Epithelial cell of proximal tubule (primary cell): Measurements from ENCODE around the gene PIP5KL1. TPM values are rescaled to one million over a fixed set of nuclear protein-coding genes. Genes with fewer than 3 reads are reported as not detected.

Source experiments
- DNase-seq: peaks from one replicate; pipeline ENCODE4 v3.0.0-alpha.2; 2011; ENCODE audit warnings: low read depth
- H3K4me3 ChIP-seq: 2 replicates; pipeline ENCODE4 v1.5.1; 2011; ENCODE audit warnings: low read depth, mild to moderate bottlenecking, low read length
- total RNA-seq: library from RNA; depleted of rRNA; stranded (reverse); fragments of >200 nt; gene quantifications from 2 replicates; pipeline ENCODE4 v1.2.3, GENCODE V29; 2015
- TF ChIP-seq, protein P1 (sequence below): conservative IDR thresholded peaks from 2 replicates; pipeline ENCODE4 v1.5.1; 2012; ENCODE audit warnings: low read depth, mild to moderate bottlenecking, low read length

The PIP5KL1 gene
- total RNA-seq, 1 donor from 2014 or later: 6.9 TPM

DNA sequence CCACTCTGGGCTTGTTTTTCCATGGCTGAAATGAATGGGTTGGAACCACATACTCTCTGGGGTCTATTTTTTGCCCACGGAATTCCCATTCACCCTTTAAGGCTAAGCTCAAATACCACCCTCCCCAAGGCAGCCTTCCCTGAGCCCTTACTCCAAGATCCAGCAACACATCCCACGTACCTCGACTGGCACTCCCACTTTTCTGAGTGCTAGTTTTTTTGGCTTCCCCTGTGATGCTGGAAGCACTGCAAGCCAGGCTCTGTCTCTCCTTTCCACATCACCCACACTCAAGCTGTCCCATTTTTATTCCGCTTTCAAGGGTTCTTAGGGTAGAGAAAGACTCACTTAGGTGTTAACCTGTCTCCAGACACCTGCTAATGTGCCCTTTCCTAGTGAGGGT is 37.2 kb downstream of the PIP5KL1 start:
- DNase-seq: no peak
- TF ChIP-seq, protein P1, sequence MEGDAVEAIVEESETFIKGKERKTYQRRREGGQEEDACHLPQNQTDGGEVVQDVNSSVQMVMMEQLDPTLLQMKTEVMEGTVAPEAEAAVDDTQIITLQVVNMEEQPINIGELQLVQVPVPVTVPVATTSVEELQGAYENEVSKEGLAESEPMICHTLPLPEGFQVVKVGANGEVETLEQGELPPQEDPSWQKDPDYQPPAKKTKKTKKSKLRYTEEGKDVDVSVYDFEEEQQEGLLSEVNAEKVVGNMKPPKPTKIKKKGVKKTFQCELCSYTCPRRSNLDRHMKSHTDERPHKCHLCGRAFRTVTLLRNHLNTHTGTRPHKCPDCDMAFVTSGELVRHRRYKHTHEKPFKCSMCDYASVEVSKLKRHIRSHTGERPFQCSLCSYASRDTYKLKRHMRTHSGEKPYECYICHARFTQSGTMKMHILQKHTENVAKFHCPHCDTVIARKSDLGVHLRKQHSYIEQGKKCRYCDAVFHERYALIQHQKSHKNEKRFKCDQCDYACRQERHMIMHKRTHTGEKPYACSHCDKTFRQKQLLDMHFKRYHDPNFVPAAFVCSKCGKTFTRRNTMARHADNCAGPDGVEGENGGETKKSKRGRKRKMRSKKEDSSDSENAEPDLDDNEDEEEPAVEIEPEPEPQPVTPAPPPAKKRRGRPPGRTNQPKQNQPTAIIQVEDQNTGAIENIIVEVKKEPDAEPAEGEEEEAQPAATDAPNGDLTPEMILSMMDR: no peak

DNA sequence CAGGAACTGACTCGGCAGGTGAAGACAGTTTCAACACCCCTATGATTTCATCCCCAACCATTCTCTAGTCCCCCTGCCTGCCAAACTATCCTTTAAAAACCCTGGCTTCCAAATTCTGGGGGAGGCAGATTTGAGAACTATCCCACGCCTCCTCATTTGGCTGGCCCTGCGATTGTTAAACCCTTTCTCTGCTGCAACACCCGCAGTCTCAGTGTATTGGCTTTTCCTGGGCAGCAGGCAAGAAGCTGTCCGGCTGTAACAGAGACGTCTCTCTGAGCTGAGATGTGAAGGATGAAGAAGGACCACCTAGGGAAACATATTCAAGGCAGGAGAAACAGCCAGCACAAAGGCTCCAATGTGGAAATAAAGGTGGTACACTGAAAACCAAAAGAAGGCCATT is 37.7 kb downstream of the PIP5KL1 start:
- TF ChIP-seq, protein P1: no peak
- no peak for DNase-seq

More for the DNA sequence above, 37.2 kb downstream of the PIP5KL1 start:
- H3K4me3 ChIP-seq: no peak overlapping the region

DNA sequence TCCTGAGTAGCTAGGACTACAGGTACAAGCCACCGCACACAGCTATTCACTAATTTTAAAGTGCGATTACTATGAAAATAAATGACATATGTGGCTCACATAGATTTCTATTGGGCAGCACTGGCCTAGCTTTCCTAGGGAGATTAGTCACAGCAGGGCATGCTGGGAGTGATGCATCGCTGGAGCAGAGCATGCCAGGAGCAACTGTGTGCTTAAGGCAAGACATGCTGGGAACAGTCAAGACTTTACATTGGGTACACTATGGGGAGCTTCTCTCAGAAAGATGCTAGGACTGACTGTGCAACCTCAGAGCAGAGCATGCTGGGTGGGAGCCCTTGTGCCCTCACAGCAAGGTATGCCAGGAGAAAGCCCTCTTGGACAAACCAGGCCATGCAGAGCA is 40.5 kb downstream of the PIP5KL1 start:
- no peak overlapping the region for H3K4me3 ChIP-seq
- TF ChIP-seq, protein P1: no peak
- DNase-seq: no peak

More for the DNA sequence above, 37.7 kb downstream of the PIP5KL1 start:
- H3K4me3 ChIP-seq: no peak overlapping the region

DNA sequence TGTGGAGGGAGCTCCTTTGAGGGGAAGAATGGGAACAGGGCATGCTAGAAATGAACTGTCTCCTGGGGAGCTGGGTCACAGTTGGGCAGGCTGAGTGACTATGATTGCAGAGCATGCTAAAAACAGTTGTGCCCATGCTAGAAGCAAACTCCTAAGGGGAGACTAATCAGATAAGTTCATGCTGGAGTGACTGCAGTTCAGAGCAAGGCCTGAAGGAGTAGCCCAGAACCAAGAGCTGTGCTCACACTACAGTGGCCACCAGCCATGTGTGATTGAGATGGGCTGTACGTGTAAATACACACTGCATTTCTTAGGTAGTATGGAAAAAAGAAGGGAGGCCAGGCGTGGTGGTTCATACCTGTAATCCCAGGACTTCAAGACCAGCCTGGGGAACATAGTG is 42.8 kb downstream of the PIP5KL1 start:
- no peak overlapping the region for H3K4me3 ChIP-seq
- DNase-seq: no peak
- TF ChIP-seq, protein P1: peak; percentile 29

DNA sequence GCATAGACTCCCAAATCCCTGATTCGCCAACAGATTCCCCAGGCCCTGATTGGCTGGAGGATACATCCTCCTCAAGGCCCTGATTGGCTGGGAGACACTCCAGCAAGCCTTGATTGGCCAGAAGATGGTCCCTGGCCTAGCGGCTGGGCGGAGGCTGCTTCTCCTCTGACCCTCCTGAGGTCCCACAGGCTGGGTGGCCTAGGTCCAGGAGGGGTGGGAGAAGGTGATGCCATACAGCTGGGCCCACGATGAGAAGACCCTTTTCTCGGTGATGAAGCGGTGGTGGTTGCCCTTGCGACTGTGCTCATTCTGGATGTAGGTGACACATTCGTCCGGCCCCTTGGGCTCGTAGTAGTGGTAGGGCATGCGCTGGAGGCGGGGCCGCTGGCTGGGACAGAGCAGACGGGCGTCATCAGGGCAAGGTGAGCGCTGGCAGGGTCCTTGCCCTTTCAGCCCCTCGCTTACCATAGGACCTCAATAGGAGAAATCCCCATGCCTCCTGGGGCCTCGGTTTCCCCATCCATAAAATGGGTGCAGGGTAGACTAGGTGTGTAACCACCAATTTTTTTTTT is 44.1 kb downstream of the PIP5KL1 start:
- TF ChIP-seq, protein P1: no peak
- DNase-seq: no peak
- H3K4me3 ChIP-seq: no peak overlapping the region

DNA sequence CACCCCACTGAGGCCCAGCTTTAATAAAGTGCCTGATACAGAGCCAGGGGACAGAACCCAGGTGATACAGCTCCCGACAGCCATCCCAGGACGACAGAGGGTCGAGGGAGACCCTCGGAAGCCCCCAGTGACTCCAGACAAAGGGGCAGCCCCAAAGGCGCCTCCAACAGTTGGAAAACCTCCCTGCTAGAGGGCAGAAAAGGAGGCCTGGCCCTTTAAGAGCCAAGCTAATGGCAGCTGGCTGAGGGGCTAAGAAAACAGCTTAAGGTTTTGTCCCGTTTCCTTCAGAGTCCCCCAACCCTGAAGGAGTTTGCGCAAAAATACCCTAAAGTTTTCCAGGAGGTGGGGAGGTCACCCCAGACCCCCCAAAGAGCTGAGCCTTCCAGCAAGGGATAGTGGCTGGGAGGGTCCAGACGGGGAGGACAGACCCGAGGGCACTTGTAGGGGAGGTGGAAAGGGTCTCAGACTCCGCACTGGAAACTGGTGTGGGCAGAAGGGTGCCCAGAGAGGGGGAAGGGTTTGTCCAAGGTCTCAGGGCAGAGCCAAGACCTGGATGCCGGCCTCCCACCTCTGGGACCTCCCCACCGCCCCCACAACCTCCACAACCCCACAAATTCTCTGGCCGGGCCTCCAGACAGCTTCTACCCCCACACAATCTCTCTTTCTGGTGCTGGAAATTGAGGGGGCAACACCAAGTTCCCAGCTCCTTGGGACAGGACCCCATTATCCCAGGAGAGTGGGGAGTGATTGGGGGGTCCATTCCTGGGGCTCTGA is 44.9 kb downstream of the PIP5KL1 start:
- TF ChIP-seq, protein P1: no peak
- H3K4me3 ChIP-seq: no peak overlapping the region
- no peak for DNase-seq
